HG02588 (cell line): ENCODE measurements around the gene DIPK1A.

ENCODE experiments used
- ATAC-seq: cut with Tn5 transposase; IDR thresholded peaks from one replicate; pipeline ENCODE4 v1.9.1; 2021; ENCODE audit warnings: mild to moderate bottlenecking, moderate library complexity; ENCODE audit not compliant: unreplicated experiment

The DIPK1A gene

DNA sequence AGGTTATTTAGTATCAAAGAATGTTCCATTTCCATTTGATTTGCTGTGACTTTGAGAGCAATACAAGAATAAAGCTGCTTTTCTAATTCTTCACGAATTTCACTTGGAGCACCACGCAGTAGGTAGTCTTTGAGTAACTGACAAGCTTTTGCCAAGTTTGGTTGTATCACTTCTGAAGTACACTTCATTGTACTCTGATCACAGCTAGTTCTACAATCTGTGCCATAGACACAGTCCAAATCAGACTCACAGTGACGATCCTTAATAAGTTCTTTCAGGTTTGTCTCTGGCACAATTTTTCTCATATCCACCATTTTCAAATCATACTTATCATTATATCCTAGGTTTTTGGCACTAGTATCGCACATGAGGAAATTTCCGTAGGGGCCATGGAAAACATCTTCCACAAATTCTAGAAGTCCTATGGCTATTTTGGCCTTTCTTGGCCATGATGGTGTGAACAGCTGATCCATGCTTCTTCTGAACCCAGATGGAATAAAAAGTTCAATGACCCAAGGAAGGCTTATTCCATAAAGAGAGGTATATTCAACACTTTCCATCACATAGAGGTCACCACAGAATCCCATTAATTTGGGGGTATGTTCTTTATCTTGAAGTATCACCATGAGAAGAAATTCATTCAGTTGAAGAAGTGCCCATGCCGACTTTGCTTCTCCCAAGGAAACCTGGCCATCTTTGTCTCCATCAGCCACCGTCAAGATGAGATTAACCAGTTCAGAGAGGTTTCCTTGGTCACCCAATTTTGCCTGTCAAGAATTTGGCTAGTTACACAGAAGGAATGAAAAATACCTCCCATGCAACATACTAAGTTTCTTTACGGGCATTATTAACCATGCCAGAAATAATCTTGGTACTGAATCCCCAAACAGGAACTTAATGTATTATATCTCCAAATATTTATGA, 117.6 kb downstream of the DIPK1A start:
- no peak for ATAC-seq

DNA sequence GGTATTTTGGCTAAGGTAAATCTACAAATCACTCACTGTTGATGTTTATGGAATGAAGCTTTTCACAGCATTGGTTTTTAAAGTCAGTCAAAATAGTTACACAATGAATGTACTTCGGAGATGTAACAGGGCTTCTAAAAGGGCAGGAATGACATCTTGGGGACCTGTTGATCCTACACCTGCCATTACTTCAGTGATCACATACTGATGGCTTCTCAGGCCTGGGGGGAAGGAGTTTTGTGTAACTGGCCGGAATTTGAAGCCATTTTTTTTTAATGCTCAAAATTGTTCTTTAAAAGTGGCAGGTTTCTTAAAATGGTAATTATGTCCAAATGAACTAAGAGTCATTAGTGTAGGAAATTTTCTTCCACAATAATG, 118.2 kb downstream of the DIPK1A start:
- ATAC-seq: no peak

DNA sequence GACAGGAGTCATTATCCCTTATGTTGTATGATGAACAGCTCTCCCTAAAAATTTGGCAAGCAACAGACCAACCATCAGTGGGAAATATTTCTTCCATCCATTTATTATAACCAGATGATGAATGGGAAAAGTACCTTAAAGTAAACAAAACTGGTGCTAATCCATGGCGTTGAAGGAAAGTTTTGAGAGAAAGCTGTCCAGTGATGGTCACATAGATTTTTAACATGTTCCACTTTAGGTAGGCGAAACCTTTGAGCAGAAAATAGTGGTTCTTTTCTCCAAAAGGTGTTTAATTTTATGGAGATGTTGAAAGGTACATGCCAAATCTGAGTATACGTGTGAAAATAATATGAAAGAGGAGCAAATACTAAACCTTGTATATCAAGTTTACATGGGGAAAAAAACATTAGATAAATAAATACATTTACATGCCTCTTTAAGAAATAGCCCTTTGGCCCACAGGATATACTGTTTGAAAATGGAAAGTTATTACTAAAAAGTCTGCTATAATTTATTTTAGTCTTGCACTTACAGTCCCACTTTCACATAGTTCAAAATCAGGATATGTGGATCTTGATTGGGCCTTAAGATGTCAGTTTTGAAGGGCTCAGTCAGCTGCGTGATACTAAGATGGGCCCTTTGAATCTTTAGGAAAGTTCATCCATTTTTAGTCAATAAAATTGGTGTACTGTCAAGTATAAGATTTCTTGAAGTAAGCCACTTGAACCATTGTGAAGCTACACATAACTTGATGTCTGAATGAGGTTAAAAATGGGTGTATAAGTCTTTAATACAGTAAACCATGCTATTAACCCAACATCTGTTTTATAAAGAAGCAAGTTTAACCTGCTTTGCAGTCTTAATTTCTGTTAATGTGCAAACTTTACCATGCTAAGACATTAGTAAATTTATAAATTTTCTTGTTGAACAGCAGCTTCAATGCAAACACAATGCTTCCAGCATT, 118.9 kb downstream of the DIPK1A start:
- ATAC-seq: no peak

DNA sequence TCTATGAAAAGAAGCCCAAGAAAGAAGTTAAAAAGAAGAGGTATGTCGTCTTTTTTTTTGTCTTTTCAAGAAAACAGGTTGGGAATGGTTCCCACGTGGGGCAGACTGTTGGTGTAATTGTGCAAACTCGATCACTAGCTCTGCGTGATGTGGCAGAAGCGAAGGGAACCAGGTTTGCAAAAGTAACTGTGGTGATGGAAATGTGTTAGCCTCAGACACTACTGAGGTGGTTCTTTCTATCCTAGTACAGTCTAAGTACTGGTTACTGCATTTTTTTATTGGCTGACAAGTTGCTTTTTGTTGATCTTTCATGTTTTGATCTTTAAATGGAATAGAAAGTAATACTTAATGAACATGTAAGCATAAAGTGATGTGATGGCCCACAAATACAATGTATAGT, 120.7 kb downstream of the DIPK1A start:
- no peak for ATAC-seq

DNA sequence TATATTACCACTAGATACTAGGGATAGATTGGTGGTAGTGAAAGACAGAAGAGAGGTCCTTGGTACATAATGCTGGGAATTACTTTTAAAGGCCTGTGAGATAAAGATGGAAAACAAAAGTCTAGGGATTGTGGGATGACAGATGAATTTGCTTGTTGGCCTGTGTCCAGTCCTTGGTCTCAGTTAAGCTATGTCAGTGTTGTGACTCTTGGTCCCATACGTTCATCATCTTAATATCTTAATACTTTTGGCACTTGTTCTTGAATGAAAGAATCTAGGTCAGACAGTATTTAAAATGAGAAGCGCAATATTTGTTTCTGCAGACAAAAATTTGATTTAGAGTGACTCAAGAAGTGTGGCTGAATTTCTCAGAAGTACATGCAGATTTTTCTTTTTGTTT, 121.8 kb downstream of the DIPK1A start:
- no peak for ATAC-seq

DNA sequence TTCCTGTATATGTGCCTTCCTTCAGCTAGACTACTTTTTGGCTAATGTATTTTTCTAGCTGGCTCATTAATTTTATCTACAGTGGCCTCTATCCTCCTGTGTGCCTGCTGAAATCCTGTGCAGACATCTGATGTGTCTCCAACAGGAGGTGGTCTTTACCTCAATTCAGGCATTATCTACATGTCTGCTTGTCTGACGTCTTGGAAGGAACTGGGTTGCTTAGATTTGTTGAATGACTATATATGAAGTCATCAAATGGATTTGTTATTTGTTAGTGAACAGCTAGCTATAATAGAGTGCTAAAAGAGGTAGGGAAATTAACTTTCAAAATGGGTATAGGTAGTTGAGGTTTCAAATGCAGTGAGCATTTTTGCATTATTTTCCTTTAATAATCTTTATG, 122.7 kb downstream of the DIPK1A start:
- ATAC-seq: no peak

DNA sequence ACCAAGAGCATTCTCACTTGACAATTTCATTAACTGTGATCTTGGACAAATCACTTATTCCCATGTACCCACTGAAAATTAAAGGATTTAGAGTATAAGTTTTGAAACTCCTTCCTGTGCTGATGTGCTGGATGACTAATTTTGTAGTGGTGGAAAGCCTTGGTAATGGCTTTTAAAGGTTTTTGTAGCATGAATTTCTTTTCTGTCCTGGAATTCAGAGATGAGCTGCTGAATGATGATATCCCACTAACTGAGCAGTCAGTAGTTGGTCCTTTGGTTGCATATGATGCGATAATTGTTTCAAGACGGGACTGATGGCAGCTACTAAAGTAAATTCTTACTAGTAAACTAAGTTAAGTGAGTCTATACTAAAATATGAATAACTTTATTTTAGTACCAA, 124.2 kb downstream of the DIPK1A start:
- ATAC-seq: no peak

DNA sequence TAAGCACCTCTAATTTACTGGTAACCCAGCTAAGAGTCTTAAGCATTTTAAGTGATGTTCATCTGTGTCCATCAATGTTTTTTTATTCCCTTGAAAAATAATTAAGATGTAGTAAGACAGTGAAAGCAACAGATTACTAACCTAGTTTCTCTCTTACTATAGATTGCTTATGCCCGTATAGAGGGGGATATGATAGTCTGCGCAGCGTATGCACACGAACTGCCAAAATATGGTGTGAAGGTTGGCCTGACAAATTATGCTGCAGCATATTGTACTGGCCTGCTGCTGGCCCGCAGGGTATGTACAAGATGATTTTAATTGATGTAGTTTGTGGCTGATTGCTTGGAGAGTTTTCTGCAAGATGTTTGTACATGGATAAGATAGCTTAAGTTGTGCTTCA, 126.6 kb downstream of the DIPK1A start:
- no peak for ATAC-seq

DNA sequence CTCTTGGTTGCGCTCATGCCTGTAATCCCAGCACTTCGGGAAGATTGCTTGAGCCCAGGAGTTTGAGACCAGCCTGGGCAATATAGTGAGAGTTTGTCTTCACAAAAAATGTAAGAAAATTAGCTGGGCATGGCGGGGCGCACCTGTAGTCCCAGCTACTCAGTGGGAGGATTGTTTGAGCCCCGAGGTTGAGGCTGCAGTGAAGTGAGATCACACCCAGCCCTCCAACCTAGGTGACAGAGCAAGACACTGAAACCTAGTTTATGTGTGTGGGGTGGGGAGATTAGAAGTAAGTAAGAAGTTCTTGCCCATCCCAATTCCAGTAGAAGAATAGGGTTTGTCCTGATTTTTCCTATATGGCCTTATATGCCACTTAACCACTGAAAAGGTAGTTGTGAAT, 127.4 kb downstream of the DIPK1A start:
- no peak for ATAC-seq

DNA sequence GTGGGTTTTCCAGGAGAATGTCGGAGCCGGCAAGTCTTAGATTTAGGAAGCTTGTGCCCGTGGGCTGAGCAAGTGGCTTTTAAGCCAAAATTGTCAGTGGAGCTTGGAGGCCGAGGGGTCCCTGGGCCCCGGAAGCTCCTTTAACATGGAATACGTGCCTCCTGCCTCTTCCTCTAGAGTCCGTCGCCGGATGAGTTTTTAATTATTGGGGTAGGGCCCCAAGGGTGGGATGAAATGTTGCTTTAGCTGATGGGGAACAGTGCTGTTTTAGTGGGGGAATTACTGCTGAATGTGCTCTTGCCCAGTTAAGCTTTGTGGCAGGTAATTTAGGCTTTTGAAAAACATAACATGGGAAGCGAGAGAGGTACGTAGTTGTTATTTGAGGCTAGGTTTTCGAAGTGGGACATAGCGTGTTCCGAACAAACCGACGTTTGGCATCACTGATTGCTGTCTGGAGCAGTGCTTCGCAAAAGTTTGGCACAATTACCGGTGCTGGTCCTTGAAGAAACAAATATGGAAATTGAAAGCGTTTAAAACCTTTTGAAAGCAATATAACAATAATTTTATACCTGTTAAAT, 128.6 kb downstream of the DIPK1A start:
- ATAC-seq: peak; percentile 0

DNA sequence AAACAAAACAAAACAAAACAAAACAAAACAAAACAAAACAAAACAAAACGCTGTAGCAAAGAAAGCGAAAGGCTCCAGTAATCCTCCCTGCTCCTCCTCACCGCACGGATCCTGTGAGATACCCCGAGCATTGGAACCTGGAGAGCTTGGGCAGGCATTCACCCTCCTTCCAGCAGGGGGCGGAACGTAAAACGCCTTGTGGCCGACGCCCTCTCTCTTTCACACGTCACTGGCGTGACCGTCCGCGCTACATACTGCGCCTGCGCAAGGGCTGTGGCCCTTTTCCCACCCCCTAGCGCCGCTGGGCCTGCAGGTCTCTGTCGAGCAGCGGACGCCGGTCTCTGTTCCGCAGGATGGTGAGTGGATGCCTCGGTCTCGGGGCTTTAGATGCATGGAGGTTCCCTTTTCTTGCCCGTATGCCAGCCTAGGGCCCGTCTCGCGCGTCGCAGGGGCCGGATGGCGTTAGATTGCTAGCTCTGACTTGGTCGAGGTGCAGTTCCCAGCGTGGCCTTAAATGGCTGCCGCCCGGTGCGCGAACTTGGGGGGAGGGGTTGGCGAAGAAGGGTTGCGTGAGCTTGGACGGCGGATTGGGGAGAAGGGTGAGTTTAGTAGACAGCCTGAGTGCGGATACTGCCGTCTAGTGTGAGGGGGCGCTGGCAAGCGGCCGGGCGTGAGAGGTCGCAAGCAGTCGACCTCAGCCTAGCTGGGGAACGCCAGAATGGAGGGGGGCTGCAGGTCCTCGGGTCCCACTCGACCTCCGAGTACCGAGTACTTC, 129.3 kb downstream of the DIPK1A start, which contains the start of gene RPL5:
RPL5 (plus strand) TSS at position 279 of the 775 bp plus-strand sequence; CDS start at position 354, 75 bp downstream.
- peak; percentile 94 for ATAC-seq

DNA sequence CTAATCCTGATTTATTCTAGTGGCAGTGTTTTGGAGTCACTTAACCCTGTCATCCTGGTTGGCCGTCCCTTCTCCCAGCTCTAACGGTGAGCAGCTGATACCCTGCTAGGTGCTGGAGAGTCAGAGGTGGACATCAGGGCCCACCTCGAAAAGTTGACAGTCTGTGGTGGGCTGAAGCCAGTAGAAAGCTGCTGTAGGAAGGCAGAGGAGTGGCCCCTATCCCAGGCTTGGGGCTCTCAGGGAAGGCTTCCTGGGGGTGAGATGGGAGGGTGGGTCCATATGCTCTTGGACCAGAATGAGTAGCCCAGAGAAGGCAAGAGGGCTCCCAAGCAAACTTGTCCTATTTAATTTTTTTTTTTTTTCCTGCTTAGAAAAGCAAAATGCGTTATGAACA, 129.9 kb downstream of the DIPK1A start:
- no peak for ATAC-seq

DNA sequence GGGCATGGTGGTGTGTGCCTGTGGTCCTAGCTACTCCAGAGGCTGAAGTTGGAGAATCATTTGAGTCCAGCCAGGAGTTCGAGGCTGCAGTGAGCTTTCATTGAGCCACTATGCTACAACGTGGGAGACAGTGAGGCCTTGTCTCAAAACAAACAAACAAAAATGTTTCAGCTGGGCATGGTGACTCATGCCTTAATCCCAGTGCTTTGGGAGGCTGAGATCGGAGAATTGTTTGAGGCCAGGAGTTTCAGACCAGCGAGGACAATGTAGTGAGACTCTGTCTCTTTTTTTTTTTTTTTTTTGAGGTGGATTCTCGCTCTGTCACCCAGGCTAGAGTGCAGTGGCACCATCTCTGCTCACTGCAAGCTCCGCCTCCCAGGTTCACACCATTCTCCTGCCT, 134.5 kb downstream of the DIPK1A start:
- ATAC-seq: no peak

DNA sequence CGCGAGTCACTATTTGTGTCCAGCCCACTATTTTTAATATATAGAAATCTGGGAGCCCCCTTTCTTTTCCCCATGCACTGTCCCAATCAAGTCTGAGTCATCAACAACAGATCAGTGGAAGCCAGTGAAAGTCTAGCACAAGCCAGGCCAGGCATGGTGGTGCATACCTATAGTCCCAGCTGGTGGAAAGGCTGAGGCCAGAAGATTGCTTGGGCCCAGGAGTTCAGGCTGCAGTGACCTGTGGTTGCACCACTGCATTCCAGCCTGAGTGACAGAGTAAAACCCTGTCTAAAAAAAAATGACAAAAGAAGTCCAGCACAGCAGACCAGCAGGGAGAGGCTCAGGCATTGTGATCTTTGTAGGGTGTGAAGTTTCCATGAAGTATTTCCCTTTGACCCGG, 138.4 kb downstream of the DIPK1A start:
- no peak for ATAC-seq

DNA sequence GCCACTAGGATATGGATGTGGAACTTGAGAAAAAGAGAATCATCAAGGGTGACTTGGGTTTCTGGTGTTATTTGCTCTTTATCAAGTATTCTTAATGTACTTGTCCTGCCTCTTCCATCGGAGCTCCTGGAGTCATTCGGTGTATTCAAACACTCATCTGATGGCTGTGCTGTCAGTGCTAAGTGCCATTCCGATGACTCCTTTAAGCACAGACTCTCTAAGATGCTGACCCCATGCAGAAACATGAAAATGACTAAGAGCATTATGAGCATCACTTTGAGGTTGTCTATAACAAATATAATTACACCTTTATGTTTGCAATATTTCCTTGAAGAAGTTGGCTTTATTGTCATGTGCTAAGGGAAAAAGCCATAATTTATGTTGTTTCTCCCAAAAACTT, 140.7 kb downstream of the DIPK1A start:
- ATAC-seq: no peak

DNA sequence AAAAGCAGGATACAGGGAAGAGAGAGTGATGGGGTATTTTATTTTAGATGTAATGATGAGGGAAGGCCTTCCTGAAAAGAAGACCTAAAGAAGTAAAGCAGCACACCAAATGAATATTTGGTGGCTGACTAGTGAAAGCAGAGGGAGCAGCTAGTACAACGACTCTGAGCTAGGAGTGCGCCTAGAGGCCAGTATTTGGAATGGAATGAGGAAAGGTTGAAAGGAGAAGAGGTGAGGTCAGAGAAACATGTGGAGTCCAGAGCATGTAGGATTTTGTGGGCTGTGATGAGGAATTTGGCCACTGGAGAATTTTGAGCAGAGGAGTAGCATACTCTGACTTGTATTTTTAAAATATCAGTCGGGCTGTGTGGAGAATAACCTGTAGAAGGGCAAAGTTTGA, 141.2 kb downstream of the DIPK1A start:
- ATAC-seq: no peak

DNA sequence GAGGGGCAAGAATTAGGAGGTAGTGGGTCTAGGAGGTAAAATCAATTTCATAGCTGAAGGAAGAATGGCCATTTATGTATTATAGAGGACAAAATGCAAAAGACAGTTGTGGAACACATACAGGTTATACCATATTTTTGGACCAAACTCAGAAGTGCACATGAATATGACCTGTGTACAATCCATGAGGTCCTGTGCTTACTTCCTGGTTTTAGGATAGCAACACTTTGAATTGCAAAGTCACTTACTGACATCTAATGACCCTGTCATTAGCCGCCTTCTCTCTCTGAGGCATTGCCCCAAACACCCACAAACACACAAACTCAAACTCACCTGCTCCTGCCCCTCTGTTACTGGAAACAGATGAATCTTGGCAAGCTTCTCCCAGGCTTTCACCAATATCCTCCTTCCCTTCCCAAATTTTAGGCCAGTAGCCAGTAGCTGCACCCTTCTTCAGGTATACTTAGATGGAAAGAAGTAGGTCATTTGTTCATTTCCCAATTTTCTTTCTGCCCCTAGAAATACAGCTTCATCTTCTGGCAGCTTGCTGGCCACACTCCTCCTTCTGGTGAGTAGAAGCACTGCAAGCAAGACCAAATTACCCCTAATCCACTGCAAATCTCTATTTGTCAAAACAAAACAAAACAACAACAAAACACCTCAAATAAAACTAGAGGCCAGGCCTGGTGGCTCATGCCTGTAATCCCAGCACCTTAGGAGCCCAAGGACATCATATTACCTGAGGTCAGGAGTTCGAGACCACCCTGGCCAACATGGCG, 143.1 kb downstream of the DIPK1A start:
- no peak for ATAC-seq

DNA sequence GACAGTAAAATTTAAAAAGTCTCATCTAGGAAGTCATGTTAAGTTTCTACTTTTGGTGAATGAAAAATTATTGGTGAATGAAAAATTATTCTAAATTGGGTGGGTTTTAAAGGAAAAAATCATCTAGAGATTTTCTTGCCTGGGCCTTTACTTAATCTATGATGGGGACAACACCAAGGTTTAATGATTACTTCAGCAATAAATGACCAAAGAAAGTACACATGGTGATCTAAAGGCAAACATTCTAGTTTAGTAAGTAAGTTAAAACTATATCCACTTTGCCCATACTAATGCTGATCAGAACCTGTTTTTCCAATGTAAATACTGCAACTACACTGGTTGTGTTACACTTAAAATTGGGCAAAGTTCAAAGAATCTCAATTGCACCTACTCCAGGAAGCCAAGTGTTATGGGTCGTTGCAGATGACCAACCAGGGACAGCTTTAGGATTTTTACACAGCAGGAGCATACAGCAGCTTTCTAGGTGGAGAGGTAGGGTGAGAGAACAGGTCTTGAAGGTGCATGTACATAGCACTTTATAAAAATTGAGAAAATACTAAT, 144.0 kb downstream of the DIPK1A start:
- ATAC-seq: no peak

DNA sequence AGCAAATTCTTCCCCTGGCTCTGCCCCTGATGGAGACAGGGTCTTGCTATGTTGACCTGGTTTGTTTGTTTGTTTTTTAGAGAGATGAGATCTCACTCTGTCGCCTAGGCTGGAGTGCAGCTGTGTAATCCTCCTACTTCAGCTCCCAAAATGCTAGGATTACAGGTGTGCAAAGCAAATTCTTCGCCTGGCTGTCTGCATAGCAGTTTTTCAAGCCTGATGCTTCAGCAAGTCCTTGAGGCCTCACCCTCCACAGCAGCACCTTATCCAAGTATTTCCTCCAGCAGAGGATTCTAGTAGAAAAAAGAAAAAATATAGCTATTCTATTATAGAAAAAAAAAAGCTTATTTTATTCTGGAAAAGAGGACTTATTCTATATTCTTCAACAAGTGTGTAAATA, 144.5 kb downstream of the DIPK1A start:
- ATAC-seq: no peak
